CD14-positive monocyte (primary cell): Measurements from ENCODE around the gene GRIK2. TPM values are rescaled to one million over a fixed set of nuclear protein-coding genes. Genes with fewer than 3 reads are reported as not detected.

Experiments
- DNase-seq, 3 donors: peaks; one replicate each; pipeline ENCODE4 v3.0.0-alpha.2; 2011 to 2022
- H2AFZ ChIP-seq: 2 replicates; pipeline ENCODE4 v1.6.0; 2012; ENCODE audit warnings: mild to moderate bottlenecking, low read depth, low read length, inconsistent platforms; ENCODE audit not compliant: insufficient read depth, poor library complexity, severe bottlenecking
- H3K27ac ChIP-seq, 2 donors: 1 replicate in 1 of 2; 2 replicates in 1 of 2; pipeline ENCODE4 v1.5.1; 2012 to 2013; ENCODE audit warnings: low read length in 2 of 2, control low read depth in 1 of 2, inconsistent platforms in 1 of 2, low read depth in 1 of 2, mild to moderate bottlenecking in 1 of 2
- H3K27me3 ChIP-seq, 2 donors: one replicate each; pipeline versions ENCODE4 v1.6.0 to v1.6.1; 2011 to 2013; ENCODE audit warnings: low read length in 2 of 2; ENCODE audit not compliant: control insufficient read depth in 2 of 2, insufficient read depth in 2 of 2
- H3K36me3 ChIP-seq, 2 donors: replicated peaks in 1 of 2; 1 replicate in 1 of 2; 2 replicates in 1 of 2; pipeline versions ENCODE4 v1.5.1 to v1.6.1; 2012 to 2013; ENCODE audit warnings: low read length in 2 of 2, control low read depth in 1 of 2, inconsistent platforms in 1 of 2, mild to moderate bottlenecking in 1 of 2; ENCODE audit not compliant: insufficient read depth in 2 of 2, control insufficient read depth in 1 of 2
- H3K4me1 ChIP-seq, 2 donors: 1 replicate in 1 of 2; 2 replicates in 1 of 2; pipeline versions ENCODE4 v1.5.1 to v1.6.1; 2012 to 2013; ENCODE audit warnings: low read length in 2 of 2, control low read depth in 1 of 2, inconsistent platforms in 1 of 2, mild to moderate bottlenecking in 1 of 2, moderate library complexity in 1 of 2; ENCODE audit not compliant: insufficient read depth in 2 of 2, control insufficient read depth in 1 of 2
- H3K4me2 ChIP-seq: replicated peaks from 2 replicates; pipeline ENCODE3; 2012; ENCODE audit warnings: low read length, moderate library complexity, mild to moderate bottlenecking; ENCODE audit not compliant: poor library complexity, severe bottlenecking; ENCODE audit errors: extremely low read depth
- H3K4me3 ChIP-seq, 3 experiments: fragments of 200-600 bp in 1 of 3; sonication (generic) in 1 of 3; replicated peaks in 1 of 3; 1 replicate in 2 of 3; 2 replicates in 1 of 3; pipeline ENCODE4 v1.5.1; 2011 to 2013; ENCODE audit warnings: low read length in 3 of 3, mild to moderate bottlenecking in 3 of 3, control low read depth in 2 of 3, low read depth in 2 of 3, inconsistent platforms in 1 of 3, moderate library complexity in 1 of 3
- H3K79me2 ChIP-seq: 2 replicates; pipeline ENCODE4 v1.6.0; 2012; ENCODE audit warnings: mild to moderate bottlenecking, control low read depth, inconsistent platforms, low read length, moderate library complexity; ENCODE audit not compliant: insufficient read depth
- H3K9ac ChIP-seq: 2 replicates; pipeline ENCODE4 v1.6.0; 2017; ENCODE audit warnings: low read length, mild to moderate bottlenecking; ENCODE audit not compliant: insufficient read depth, poor library complexity, severe bottlenecking
- H3K9me3 ChIP-seq, 2 donors: replicated peaks in 1 of 2; 1 replicate in 1 of 2; 2 replicates in 1 of 2; pipeline versions ENCODE4 v1.5.1 to v1.6.1; 2012 to 2013; ENCODE audit warnings: low read length in 2 of 2, control low read depth in 1 of 2; ENCODE audit not compliant: control insufficient read depth in 1 of 2, insufficient read depth in 1 of 2
- H4K20me1 ChIP-seq: 2 replicates; pipeline ENCODE4 v1.6.0; 2012; ENCODE audit warnings: mild to moderate bottlenecking, low read length, control low read depth, moderate library complexity; ENCODE audit not compliant: insufficient read depth
- H3K27ac Mint-ChIP-seq, 7 donors: one replicate each; pipeline ENCODE4 v1.8.0; 2020; ENCODE audit warnings: mild to moderate bottlenecking in 7 of 7, mixed read lengths in 7 of 7, moderate library complexity in 6 of 7, inconsistent platforms in 2 of 7
- H3K27me3 Mint-ChIP-seq, 3 donors: one replicate each; pipeline ENCODE4 v1.8.0; 2021 to 2022; ENCODE audit warnings: low read depth in 3 of 3, mild to moderate bottlenecking in 3 of 3, mixed read lengths in 3 of 3, moderate library complexity in 3 of 3, inconsistent platforms in 1 of 3
- H3K36me3 Mint-ChIP-seq, 2 donors: one replicate each; pipeline ENCODE4 v1.8.0; 2020; ENCODE audit warnings: mixed read lengths in 2 of 2, inconsistent platforms in 1 of 2, mild to moderate bottlenecking in 1 of 2
- H3K4me1 Mint-ChIP-seq: one replicate; pipeline ENCODE4 v1.8.0; 2020; ENCODE audit warnings: mild to moderate bottlenecking, mixed read lengths
- H3K4me3 Mint-ChIP-seq, 2 donors: one replicate each; pipeline ENCODE4 v1.8.0; 2020; ENCODE audit warnings: mild to moderate bottlenecking in 2 of 2, mixed read lengths in 2 of 2, moderate library complexity in 1 of 2
- H3K9me3 Mint-ChIP-seq, 7 donors: one replicate each; pipeline ENCODE4 v1.8.0; 2020 to 2022; ENCODE audit warnings: mixed read lengths in 7 of 7, mild to moderate bottlenecking in 6 of 7, moderate library complexity in 6 of 7, inconsistent platforms in 2 of 7
- CTCF ChIP-seq: fragments of 200-600 bp; IDR thresholded peaks from one replicate; pipeline ENCODE4 v1.8.0; 2022; ENCODE audit warnings: antibody characterized with exemption, mild to moderate bottlenecking
- intact Hi-C, 2 donors: fragments of 100-400 bp; cut with micrococcal nuclease; formaldehyde crosslinking; loops; one replicate each; pipeline versions ENCODE4 v1.15.0 to v1.15.1; 2023
- polyA plus RNA-seq, 3 donors: library from polyadenylated mRNA; depleted of rRNA in 1 of 3; unstranded in 2 of 3; stranded (reverse) in 1 of 3; fragments of 300-500 nt in 2 of 3; fragments of >200 nt in 1 of 3; fragmentation: Illumina TruSeq in 2 of 3; gene quantifications; 1 replicate in 2 of 3; 2 replicates in 1 of 3; pipeline ENCODE4 v1.2.3, GENCODE V29; 2012 to 2021

Gene GRIK2
- polyA plus RNA-seq, 3 donors = not detected

GRCh38 chr6:101582792-101583191 is 189.3 kb downstream of the GRIK2 start:
- peaks cover 0 to 1% (median 0%) of the 10 kb centered on the region in 3 donors for H3K27me3 Mint-ChIP-seq
- intact Hi-C loops = no loop called here
- no peak overlapping the region for H2AFZ ChIP-seq

GRCh38 chr6:101585501-101585900 is 192.0 kb downstream of the GRIK2 start:
- no peak overlapping the region for H3K4me2 ChIP-seq
- no peak overlapping the region for H2AFZ ChIP-seq
- no peak overlapping the region for H3K4me3 Mint-ChIP-seq
- no peak overlapping the region for H3K9ac ChIP-seq
- no peak for DNase-seq
- H3K27ac ChIP-seq = no peak overlapping the region
- no peaks in the 10 kb centered on the region for H3K36me3 ChIP-seq
- TF ChIP-seq CTCF = no peak
- no peaks in the 10 kb centered on the region for H3K9me3 ChIP-seq
- H3K4me3 ChIP-seq = no peak overlapping the region
- no peaks in the 10 kb centered on the region for H4K20me1 ChIP-seq
- intact Hi-C loops = no loop called here
- no peaks in the 10 kb centered on the region for H3K79me2 ChIP-seq
- no peaks in the 10 kb centered on the region for H3K4me1 Mint-ChIP-seq
- H3K27me3 Mint-ChIP-seq = no peaks in the 10 kb centered on the region
- H3K9me3 Mint-ChIP-seq = peaks cover 0 to 4% (median 0%) of the 10 kb centered on the region in 7 donors
- H3K36me3 Mint-ChIP-seq = no peaks in the 10 kb centered on the region
- H3K27me3 ChIP-seq = no peaks in the 10 kb centered on the region
- no peak overlapping the region for H3K27ac Mint-ChIP-seq
- no peaks in the 10 kb centered on the region for H3K4me1 ChIP-seq

More at GRCh38 chr6:101582792-101583191, 189.3 kb downstream of the GRIK2 start:
- no peaks in the 10 kb centered on the region for H3K4me1 Mint-ChIP-seq
- Histone ChIP-seq H3K9ac (no peak overlapping the region), H4K20me1 (no peaks in the 10 kb centered on the region), H3K27ac (no peak overlapping the region), H3K4me1 (no peaks in the 10 kb centered on the region), H3K4me2 (no peak overlapping the region), H3K27me3 (no peaks in the 10 kb centered on the region), H3K36me3 (no peaks in the 10 kb centered on the region), H3K9me3 (no peaks in the 10 kb centered on the region), H3K79me2 (no peaks in the 10 kb centered on the region), H3K4me3 (no peak overlapping the region)
- TF ChIP-seq CTCF = no peak
- no peak overlapping the region for H3K27ac Mint-ChIP-seq
- H3K9me3 Mint-ChIP-seq = peaks cover 0 to 5% (median 2%) of the 10 kb centered on the region in 7 donors
- no peak overlapping the region for H3K4me3 Mint-ChIP-seq
- no peak for DNase-seq
- no peaks in the 10 kb centered on the region for H3K36me3 Mint-ChIP-seq
